NOMO-1 treated with DMSO at 0.1 percent for 48 hours (cell line): ENCODE data around the gene FHAD1.

Experiments
- DNase-seq: peaks from one replicate; lab custom pipeline; 2025; ENCODE audit not compliant: unreplicated experiment; lab: John Stamatoyannopoulos, UW

The FHAD1 gene

DNA sequence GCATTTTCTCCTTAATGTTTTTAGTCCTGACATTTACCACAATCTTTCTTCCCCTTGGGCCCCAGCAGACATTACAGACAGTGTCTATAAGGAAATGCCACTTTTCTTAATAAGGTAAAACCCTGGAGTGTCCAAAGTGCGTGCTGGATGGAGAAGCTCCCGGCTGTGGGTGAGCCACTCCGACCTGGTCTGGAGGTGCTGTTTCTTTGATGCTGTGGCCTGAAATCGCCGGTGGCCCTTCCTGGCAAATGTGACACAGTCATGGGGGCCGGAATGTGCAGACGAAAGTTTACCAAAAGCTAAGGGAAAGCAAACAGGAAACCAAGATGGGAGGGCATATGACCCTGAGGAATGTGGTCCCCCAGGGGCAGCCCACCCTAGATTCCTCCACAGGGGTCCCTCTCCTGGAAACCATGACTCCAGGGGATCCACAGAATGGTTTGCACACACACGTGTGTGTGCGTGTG lies 77.9 kb downstream of the FHAD1 start:
- DNase-seq, result no peak

DNA sequence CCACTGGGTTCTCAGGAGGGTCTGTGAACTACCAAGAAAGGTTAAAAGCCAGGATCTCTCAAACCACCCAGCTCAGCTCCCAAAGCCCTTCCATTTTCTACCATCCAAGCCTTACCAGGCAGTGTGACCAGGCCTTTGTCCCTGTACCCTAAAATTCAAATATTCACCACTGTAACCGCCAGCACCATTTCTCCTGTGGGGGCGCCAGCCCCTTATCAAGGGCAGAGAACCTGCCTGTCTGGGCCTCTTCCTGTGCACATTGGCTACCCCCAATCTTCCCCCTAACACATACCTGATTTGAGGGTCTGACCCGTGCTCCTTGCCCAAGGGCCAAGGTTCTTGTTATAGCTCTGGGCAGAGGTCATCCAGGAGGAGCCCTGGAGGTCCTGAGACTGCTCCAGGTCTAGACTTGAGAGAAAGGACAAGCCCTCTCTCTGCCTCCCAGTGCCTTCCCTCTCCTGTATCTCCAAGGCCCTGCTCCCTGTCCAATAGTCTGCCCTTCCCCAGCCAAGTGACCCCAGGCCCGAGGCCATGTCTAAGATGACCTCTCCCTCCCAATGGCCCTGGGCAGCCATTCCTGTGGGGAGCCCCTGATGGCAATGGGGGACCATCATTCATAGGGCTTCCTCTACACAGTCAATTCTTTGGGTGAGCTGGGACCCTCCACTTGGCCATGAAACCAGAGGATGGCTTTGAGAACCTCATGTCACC lies 78.5 kb downstream of the FHAD1 start:
- DNase-seq, result no peak

DNA sequence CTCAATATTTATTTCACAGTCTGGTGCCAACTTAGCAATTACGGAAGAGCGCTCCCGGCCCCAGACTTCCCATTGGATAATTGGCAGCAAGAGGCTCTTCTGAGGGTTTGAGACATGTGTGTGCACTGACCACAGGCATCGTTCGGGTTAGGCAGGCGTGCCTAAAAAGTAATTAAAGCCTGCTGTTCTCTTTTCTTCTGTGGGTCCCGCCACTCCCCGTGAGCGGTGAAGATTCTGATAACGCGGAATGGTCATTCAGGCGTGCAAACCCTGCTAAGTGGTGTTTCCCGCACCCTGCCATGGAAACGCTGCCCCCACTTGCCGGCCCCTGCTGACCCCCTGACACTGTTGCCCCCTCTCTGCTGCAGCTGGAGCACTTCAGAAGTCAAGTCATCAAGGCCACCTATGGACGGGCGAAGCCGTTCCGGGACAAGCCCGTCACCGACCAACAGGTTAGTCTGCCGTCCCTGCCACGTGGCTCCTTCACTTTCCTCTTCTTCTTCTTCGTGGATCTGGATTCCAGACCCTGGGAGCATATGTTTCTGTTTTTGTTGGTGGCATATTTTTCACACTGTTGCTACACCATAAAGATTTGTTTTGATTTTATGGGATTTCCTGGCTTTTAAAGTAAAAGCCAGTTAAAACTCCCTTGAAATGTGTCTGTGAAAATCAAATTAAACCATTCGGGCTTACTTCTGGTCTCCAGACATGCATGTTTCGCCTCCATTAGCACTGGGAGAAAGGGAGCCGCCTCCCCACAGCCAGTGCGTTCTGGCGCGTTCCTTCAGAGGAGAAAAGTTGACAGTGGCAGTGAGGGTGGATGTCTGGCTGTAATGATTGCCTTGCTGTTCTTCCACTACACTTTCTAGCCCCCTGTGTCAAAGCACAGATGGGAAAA lies 79.9 kb downstream of the FHAD1 start:
- no peak for DNase-seq

DNA sequence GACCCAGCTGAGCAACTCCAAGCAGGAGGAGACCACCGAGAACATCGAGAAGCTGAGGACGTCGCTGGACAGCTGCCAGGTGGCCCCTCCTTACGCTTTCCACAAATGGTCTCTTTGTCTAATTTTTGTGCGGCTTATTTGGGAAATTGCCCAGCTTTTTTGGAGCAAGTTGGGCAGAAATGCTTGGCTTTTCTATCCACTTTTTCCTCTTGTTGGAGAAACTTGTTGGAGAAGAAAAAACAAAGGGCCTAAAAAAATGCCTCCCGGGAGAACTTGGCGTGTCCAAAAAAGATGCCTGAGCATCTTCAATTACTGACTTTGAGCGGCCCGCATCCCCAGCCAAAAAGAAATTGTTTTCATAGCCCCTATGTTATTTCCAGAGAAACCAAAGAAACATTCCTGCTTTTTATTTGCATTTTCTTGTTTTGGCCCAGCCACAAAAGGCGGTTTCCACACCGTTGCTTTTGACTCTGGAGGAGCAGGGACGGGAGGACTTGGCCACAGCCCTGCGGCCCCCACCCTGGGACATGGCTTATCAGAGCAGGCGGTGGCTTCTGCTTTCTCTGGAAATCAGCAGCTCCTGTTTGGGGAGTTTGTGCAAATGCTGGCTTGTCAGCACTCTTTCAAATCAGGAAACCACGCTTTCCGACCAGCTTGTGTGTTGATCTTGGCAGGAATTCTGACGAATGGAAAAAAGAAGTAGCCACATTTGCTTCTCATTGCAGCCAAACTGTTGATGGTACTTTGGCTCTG lies 81.5 kb downstream of the FHAD1 start:
- no peak for DNase-seq

DNA sequence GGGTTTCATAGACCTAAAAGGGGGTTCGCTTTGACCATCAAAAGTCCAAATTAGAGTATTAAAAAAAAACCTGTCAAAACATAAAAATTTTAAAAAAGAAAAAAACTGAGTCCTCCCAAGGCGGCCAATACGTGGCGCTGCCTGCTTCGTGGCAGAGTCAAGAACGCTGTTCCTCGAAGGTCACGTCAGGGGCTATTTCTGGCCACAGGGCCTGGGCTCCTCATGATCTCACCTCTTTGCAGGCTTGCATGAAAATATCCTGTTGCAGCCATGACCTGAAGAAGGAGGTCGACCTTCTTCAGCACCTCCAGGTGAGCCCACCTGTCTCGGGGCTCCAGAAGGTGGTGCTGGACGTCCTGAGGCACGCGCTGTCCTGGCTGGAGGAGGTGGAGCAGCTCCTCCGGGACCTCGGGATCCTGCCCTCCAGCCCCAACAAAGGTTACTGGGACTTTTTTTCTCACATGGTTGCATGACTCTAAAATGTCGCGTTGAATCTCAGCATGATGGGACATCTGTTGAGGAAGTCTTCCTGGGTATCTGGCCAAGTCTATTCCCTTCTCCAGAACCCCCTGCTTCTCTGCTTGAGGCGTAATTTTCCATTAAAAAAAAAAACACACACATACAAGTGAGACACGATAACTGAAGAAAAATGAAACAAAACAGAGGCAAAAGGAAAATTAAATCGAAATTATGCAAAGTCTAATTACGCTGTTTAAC lies 82.2 kb downstream of the FHAD1 start:
- DNase-seq, result peak; percentile 41

DNA sequence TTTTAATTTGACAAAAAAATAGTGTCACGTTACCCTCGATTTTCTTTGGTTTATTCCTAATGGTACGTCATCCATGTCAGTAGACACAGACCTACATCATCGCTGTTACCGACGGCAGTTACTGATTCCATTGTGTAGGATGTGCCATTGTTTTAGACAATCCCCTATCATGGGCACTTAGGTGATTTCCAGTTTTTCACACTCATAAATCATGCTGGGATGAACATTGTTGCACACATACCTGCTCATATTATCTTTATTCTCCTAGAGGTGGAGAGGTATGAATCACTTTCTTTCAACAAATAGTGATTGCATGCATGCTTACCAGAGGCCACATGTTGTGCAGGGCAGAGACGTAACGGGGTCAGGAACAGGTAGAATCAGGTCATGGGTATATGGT lies 83.0 kb downstream of the FHAD1 start:
- DNase-seq, result no peak

DNA sequence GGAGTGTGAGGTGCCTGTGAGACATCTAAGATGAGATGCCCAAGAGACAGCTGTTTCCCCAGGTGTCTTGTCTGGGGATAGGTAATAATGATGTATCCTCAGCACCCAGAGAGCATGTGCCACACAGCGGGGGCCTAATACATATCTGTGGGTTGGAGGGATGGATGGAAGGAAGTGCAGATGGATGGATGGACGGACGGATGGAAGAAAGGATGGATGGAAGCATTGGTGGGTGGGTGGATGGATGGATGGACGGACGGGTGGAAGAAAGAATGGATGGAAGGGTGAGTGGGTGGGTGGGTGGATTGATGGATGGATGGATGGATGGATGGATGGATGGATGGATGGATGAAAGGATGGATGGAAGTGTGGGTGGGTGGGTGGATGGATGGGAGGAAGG lies 84.2 kb downstream of the FHAD1 start:
- DNase-seq, result no peak

DNA sequence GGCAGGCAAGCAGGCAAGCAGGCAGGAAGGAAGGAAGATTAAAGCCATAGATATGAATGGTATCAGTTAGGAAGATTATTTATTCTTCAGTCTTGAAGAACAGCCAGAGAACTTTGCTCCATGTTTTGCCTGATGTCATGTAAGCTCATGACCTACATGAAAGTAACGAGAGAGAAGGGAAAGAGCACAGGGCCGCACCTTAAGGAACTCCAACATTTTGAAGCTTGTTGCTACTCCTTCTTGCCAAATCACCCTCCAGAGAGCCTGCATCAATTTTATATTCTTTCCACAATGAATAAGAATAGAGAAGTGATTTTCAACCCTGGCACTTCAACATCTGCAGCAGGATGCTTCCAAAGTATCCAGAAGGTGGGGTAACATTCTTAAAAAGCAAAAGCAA lies 84.7 kb downstream of the FHAD1 start:
- DNase-seq, result no peak

DNA sequence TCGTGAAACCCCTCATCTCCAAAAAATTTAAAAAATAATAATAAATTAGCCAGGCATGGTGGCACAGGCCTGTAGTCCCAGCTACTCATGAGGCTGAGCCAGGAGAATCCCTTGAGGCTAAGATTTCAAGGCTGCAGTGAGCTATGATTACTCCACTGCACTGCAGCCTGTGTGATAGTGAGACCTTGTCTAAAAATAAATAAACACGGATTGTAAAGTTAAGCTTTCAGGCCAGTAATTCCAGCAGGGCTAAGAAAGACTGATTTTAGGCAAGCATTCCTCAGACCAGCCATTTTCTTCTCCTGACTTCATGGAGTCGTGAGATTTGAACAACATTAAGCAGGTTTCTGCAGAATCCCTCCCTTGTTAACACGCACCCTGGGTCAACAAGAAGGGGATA lies 85.5 kb downstream of the FHAD1 start:
- DNase-seq, result no peak

DNA sequence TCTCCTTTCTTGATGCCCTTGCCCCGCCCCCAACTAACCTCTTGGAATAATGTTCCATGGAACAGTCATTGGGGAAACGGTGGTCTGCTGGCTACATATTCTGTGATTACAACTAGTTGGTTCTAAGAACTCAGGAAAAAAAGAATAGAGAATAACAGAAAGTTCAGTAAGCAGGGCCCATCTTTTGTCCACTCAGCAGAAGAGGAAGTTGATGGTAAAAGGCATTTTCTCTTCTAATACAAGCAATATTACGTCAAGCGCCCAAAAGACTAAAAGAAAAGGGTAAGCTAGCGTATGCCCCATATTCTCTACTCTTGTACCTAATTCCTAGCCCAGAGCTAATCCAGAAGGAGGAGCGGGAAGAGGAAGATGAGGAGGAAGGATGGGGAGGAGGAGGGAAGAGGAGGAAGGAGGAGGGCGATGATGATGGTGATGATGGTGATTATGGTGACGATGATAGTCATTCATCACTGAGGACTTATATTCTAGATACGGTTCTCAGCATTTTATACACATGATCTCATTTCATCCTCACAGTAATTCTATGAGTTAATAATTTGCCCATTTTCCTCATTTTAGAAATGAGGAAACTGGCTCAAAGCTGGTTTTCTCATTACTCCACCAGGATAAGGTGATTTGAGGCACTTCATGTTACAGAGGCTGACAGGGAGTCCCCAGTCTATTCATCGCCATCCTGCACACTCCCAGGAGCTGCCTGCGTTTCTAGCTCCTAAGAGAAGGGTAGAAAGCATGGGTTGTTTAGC lies 86.1 kb downstream of the FHAD1 start:
- no peak for DNase-seq

DNA sequence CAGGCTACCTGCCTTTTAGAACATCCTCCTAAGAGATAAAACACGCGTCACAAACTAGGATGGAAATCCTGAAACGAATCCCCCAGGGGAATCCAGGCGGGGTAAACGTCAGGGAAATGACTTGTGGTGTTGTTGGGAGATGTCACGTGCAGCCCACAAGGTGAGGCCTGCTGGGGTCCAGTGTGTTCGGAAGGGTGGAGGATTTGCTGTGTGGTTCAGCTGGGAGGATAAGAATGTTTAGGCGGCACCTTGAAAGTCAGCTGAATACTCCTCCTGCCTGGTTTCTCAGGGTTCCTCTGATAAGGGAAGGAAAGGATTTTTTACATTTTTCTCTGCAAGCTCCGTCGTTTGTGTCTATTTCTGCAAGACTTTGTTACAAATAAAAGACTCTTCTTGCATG lies 88.0 kb downstream of the FHAD1 start:
- no peak for DNase-seq

DNA sequence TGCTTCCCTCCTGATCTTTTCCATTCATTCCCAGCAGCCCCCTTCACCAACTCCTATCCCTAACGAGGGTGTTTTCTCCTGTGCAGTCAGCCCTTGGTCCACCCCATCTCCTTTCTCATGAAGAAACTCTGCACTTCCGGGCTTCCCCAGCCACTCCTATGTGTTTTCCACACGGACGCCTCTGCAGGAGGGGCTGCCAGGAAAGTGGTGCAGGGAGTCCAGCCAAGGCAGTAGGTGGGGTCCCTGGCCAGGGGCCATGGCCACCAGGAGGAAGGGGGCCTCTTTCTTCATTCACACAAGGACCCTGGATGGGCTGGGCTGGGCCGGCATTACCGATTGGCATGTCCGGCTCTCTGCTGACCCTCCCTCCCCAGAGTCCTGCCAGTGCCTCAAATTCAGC lies 89.8 kb downstream of the FHAD1 start:
- DNase-seq, result no peak

DNA sequence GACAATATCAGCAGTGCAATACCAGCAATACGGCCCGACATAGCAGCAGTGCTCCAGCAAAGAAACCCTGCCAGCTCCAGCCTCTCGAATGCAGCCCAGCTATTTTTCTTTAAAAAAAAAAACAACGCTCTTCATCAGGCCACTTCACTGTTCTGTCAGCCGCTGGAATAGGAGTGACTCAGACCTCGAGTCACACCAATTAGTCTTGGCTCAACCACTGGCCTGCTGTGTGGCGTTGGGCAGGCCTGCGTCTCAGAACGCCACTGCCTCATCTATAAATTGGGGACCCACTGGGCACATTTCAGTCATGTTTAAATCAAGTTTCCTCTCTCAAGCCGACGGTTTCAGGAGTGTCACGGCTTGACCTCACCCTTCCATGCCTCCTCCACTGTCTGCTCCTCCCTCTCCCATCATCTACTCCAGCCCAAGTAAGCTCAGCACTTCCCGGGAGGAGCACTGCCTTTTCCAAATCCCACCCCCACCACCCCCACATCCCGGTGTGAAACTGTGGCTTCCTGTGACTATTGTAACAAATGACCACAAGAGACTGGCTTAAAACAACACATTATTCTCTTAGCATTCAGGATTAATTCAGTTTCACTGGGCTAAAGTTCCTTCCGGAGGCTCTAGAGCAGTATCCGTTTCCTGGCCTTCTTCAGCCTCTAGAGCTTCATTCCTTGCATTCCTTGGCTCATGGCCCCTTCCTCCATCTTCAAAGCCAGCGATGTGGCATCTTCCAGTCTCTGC lies 90.8 kb downstream of the FHAD1 start:
- DNase-seq, result no peak

DNA sequence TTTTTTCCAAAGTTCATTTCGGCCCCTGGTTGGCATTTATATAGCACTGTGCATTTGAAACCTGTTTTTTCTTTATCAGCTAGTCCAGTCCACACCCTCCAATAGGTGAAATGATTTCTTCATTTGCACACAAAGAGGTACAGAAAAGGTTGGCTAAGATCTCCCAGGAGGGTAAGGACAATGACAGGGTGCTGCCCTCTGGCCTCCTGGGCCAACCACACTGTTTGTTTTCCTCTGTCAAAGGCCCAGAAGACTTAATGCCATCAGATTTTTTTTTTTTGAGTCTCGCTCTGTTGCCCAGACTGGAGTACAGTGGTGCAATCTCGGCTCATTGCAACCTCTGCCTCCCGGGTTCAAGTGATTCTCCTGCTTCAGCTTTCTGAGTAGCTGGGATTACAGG lies 92.5 kb downstream of the FHAD1 start:
- DNase-seq, result no peak

DNA sequence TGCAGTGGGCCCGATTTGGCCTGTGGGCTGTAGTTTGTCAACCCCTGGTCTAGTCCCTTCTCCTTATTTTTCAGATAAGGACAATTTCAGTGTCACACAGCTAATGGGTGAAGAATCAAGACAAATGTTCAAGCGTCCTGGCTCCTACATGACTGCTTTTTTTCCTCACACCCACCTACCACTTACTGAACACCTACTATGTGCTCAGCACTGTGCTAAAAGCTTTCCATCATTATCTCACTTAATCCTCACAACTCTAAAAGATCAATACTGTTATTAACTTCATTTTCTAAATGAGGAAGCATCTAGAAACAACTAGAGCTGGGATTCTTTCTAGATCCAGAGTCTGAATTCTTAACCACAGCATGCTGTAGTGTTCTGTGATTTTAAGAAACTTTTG lies 94.2 kb downstream of the FHAD1 start:
- no peak for DNase-seq

DNA sequence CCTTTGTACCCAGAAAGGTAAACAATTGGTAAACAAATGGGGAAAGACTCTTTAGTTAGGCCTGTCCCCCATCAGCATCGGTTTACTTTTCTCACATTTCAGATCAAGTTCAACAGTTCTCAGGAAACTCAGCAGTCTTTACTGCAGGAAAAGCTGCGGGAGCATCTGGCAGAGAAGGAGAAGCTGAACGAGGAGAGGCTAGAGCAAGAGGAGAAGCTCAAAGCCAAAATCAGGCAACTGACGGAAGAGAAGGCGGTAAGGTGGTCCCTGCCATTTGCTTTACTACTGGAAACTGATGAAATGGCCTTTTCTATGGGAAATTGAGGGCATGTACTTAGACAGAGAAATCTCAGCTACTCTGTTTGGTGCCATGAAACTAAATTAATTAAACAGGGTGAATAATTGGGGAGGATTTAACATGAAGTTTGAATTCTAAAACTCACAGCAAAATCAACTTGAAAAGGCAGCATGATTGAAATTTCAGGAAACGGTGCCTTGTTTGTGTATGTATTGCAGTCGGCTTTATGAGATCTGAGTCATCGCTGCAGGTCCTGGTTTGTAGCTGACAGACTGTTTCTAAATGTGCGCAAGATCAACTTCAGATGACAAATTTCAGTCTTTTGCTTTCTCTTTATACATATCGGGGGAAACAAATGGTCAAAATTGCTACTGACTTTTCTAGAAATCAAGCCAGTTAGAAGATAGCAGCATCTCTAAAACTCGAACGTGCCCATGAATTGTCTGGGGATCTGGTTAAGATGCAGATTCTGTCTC lies 94.8 kb downstream of the FHAD1 start:
- peak; percentile 67 for DNase-seq

DNA sequence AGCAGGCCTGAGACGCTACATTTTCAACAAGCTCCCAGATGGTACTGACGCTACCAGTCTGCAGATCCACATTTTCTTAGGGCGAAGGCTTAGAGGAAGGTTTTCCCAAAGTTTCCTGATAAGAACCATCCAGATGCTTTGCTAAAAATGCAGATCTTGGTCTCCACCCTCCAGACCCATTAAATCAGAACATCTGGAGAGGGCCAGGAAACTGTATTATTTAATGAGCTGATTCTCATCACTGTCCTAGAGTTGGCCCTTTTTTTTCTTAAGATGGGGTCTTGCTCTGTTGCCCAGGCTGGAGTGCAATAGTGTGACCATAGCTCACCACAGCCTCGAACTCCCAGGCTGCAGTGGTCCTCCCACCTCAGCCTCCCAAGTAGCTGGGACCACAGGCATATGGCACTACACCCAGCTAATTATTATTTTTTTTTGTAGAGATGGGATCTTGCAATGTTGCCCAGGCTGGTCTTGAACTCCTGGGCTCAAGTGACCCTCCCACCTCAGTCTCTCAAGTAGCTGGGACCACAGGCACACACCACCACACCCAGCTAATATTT lies 95.5 kb downstream of the FHAD1 start:
- DNase-seq, result no peak

DNA sequence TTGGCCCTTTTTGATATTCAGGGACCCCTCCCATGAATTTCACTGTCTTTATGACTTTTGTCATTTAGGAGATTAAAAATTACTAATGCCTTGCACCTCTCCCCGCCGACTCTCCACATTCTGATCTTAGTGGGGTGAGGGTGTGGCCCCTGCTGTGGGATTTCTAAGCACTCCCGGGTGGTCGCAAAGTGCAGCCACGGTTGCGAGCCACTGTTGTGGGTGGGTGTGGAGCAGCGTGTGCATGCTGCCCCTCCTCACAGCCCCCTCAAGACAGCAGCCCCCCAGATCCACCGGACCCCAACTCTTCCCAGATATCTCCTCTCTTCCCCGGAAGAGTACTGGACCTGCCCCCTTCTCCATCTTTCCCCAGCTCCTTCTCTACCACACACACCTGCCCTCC lies 96.1 kb downstream of the FHAD1 start:
- no peak for DNase-seq

DNA sequence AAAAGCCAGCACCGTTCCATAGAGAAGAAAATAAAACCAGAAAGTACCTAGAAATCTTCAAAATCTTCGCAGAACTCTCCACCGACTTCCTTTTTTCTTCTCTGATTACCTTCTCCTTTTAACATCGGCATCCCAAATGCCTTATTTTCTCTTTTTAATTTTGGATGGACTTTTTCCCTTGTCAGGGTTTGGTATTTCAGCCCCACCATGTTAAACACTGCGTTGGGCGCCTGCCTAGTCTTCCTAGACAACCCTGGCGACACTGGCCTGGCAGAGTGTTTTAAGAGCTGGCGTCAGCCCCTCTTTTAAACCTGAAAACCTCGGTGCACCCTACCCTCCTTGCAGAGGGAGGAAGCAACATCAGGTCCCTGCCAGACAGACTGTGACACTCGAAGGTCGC lies 96.7 kb downstream of the FHAD1 start:
- DNase-seq, result no peak
